PC-9 (cell line): Measurements from ENCODE around the gene CYFIP1.

ENCODE experiments used
- CTCF ChIP-seq: fragments of 200-600 bp; sonication (generic); conservative IDR thresholded peaks from 2 replicates; pipeline ENCODE4 v1.6.1; 2017; ENCODE audit warnings: mixed run types, antibody characterized with exemption, mild to moderate bottlenecking, moderate library complexity
- EZH2 ChIP-seq: fragments of 200-600 bp; sonication (generic); IDR thresholded peaks from 2 replicates; pipeline ENCODE4 v1.8.0; 2017; ENCODE audit warnings: antibody characterized with exemption, low read depth

DNA sequence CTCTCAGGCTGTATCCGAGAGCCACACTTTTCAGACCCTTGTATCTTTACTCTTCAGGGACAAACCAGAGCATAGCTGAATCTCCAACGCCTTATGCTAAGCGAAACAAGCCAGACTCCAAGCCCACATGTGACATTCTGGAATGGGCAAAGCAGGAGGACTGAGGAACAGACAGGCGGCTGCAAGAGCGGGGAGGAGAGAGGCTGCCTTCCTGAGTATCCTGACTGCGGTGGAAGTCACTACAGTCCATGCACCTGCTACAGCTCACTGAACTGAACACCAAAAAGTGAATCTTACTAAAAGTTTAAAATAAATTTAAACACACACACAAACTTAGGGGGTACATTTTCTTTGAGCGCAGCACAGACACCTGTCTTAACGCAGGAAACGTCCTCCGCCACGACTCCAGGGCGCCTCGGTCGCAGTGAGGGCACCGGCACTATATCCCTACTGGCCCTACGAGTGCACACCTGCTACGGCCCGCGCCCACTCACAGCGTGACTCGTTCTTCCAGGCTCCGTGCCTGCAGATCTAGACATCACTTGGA lies 1.4 kb downstream of the CYFIP1 start:
- TF ChIP-seq CTCF (no peak), EZH2 (no peak)
